Uterus (tissue), 2 donors: Measurements from ENCODE around the gene ALDH1L1.

Source experiments
- POLR2A ChIP-seq, 2 donors: fragments of 450-650 bp; IDR thresholded peaks; one replicate each; pipeline ENCODE4 v1.6.1; 2016; ENCODE audit warnings: antibody characterized with exemption in 2 of 2, mild to moderate bottlenecking in 1 of 2, moderate library complexity in 1 of 2
- TF ChIP-seq, protein P1 (sequence below), 4 experiments: fragments of 200-600 bp in 2 of 4; fragments of 450-650 bp in 2 of 4; sonication (generic) in 2 of 4; IDR thresholded peaks; one replicate each; pipeline ENCODE4 v1.5.1; 2016 to 2019; ENCODE audit warnings: antibody characterized with exemption in 4 of 4, mild to moderate bottlenecking in 2 of 4, moderate library complexity in 1 of 4

GRCh38 chr3:126191246-126191645 is 10.9 kb upstream of the ALDH1L1 start:
- TF ChIP-seq, protein P1, sequence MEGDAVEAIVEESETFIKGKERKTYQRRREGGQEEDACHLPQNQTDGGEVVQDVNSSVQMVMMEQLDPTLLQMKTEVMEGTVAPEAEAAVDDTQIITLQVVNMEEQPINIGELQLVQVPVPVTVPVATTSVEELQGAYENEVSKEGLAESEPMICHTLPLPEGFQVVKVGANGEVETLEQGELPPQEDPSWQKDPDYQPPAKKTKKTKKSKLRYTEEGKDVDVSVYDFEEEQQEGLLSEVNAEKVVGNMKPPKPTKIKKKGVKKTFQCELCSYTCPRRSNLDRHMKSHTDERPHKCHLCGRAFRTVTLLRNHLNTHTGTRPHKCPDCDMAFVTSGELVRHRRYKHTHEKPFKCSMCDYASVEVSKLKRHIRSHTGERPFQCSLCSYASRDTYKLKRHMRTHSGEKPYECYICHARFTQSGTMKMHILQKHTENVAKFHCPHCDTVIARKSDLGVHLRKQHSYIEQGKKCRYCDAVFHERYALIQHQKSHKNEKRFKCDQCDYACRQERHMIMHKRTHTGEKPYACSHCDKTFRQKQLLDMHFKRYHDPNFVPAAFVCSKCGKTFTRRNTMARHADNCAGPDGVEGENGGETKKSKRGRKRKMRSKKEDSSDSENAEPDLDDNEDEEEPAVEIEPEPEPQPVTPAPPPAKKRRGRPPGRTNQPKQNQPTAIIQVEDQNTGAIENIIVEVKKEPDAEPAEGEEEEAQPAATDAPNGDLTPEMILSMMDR (IDR thresholded peaks at IDR 0.05): no peak
- TF ChIP-seq POLR2A (IDR thresholded peaks at IDR 0.05): no peak
